ENCODE data around the gene ARHGAP28.

ARHGAP28 gene

DNA sequence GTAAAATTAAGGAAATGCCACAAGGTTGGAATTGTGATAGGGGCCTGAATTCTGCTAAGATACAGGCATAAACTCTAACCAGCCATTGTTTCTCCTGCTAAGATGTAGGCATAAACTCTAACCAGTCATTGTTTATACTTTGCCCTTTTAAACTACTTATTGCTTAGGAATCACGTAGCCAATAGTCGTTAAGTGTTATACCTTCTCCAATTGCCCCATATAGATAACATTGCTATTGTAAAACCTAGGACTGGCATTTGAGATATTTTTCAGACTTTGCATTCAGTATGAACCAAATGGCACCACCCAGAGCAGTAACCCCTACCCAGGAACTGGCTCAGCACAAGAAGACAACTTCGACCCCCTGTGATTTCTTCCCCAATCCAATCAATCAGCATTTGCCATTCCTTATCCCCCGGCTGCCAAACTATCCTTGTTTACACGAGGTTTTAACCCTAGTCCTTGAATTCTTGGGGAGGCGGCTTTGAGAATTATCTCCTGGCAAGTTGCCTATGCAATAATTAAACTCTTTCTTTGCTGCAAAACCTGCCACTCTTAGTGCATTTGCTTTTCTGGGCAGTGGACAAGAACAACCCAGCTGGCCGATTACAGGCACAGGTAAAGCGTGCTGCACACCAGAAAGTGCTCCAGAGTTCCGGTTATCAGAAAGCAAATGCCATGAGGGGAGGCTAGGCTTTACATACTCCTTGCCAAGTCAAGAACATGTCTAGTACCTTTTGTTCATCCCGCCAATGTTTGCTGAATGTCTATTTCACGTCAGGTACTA, 220.5 kb downstream of the ARHGAP28 start:
- no peak for FAIRE-seq

DNA sequence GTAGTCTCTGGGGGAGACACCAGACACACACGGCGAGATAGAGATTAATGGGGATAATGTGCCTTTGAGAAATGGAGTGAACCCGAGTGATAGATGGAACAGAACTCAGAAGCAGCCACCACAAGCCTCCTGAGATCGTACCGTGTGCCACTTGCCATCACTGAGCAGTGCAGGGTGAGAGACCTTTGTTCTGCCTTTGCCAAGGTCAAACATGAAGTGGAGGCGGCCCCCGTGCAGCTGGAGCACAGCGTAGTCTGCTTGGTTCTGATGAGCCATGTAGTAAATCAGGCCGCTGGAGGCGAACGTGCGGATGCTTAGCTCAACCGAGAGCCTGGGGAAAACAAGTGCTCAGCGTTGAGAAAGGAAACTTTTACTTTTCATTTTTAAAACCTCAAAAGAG, 221.1 kb downstream of the ARHGAP28 start:
- DNase-seq (ENCODE audit: insufficient read length, low spot score) (no peak), FAIRE-seq (no peak)

More for the DNA sequence above, 220.5 kb downstream of the ARHGAP28 start:
- DNase-seq (ENCODE audit: insufficient read length, low spot score), result no peak

DNA sequence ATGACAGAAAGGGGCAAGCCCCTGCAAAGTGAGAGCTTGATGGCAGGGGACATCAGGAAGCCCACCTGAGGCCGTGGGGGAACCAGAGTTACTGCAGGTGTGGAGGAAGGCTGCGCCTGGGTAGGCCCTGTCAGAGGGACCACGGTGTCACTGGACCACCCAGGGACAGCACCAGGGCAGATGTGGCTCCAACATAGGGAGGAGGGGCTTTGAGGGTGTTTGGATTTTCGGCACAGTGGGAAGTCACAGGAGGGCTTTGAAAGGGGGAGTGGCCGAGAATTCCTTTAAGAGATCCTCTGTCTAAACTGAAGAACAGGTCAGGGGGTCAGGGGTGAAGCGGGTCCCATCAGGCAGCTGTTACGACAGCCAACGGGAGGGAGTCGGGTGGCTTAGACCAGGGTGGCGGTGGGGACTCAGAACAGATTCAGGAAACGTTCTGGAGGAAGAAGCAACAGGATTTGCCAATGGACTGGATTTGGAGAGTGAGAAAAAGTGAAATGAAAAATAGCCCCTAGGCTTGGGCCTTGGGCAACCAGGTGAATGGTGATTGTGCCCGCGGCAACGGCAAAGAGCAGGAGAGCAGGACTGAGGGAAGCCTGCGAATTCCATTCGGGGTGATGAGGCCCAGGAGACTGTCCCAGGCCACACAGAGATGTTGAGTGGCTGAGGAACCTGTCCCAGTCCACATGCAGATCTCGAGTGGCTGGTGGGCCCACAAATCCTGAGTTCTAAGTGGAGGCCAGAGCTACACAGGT, 222.0 kb downstream of the ARHGAP28 start:
- no peak for FAIRE-seq

DNA sequence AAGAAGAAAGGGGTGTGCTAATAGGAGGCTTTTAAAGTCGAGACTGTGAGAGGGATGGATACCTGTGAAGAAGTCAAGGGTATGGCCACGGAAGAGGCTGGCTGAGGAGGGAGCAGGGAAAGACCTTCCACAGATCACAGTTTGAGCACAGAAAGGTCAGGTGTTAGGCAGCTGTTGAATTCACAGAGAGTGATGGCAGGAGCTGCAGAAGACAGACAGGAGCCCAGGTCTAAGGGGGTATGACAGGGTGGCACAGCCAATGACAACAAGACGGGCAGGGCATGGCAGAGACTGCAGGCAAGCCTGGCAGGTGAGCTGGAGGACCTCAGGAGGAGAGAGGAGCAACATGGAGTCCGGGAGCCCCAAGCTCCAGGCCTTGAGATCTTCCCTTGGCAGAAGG, 225.0 kb downstream of the ARHGAP28 start:
- no peak for FAIRE-seq

More for the DNA sequence above, 222.0 kb downstream of the ARHGAP28 start:
- no peak for DNase-seq (ENCODE audit: insufficient read length, low spot score)

DNA sequence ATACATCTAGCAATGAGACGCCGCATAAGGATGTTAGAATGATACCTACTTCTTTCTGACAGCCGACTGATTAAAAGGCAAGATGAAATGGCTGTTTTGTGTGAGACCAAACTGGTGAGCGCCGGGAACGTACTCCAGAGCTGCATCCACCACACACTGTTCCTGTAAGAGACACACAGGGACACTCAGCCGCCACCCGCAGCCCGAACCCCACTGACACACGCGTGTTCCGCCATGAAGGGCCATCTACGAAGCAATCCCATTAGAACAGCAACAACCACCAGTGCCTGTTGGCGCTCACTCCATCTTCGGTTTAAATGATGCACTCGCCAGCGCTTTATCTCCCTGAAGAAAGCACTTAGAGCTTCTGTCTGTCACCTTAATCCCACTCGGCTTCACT, 225.8 kb downstream of the ARHGAP28 start:
- DNase-seq (ENCODE audit: insufficient read length, low spot score) (no peak), FAIRE-seq (no peak)

More for the DNA sequence above, 225.0 kb downstream of the ARHGAP28 start:
- DNase-seq (ENCODE audit: insufficient read length, low spot score), result no peak

DNA sequence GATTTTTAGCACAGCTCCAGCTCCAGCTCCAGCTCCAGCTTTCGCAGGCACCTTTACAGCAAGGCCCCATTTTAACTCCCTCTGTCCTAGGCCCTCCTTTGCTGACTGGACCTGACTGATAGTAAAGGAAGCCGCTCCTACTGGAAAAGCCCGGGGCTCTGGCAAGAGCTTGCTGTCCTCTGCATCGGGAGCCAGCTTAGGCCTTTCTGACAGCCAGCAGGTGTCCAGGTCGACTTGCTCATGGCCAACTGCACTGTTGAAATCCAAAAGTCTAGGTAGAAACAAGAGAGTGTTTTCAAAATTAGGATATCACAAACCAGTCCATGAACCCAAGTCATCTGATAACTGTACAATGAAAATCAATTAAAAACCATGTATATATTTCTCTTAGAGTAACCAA, 227.0 kb downstream of the ARHGAP28 start:
- FAIRE-seq (no peak), DNase-seq (ENCODE audit: insufficient read length, low spot score) (no peak)

DNA sequence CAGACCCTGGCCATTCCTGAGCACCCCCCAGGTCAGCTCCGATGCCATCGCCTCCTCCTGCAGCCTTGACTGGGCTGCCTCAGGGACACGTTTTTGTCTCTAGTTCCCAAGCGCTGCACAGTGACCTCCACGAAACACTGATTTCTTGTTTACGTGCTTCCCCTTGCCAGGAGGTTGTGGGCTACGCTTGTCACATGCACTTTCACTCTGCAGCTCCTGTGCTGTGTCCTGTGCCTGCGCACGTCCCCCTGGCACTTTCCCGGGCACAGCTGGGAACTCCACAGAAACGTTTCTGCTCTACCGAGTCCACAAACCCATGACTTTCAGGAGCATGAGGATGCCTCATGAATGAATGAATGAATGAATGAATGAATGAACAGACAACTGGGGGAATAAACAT, 227.5 kb downstream of the ARHGAP28 start:
- no peak for FAIRE-seq
- no peak for DNase-seq (ENCODE audit: insufficient read length, low spot score)

DNA sequence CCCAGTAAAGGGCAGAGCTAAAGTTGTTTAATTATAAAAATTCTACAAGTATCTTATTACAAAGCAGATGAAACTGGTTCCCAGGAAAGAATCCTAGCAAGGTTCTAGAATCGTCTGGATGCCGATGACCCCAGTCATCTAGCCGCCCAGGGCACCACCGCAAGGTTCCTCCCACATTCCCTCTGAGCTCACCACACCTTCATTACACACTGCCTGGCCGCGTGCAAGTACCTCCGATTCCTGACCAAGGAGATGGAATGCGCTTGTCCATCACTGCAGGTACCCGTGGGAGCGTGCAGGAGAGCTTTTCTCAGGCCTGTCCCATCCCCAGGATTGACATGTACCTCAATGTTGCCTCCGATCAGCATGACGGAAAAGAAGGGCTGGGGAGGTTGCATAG, 229.6 kb downstream of the ARHGAP28 start:
- no peak for FAIRE-seq
- no peak for DNase-seq (ENCODE audit: insufficient read length, low spot score)

DNA sequence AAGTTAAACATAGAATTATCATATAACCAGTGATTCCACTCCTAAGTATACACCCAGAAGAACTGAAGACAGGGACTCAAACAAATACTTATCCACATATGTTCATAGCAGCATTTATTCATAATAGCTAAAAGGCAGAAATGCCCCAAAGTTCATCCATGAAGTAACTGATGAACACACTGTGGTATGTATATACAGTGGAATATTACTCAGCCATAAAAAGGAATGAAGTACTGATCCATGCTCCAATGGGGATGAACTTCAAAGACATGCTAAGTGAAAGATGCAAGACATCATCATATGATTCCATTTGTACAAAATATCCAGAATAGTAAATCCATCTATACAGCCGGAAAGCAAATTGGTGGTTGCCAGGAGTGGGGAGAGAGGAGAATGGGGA, 230.6 kb downstream of the ARHGAP28 start:
- DNase-seq (ENCODE audit: insufficient read length, low spot score), result no peak
- FAIRE-seq, result no peak

DNA sequence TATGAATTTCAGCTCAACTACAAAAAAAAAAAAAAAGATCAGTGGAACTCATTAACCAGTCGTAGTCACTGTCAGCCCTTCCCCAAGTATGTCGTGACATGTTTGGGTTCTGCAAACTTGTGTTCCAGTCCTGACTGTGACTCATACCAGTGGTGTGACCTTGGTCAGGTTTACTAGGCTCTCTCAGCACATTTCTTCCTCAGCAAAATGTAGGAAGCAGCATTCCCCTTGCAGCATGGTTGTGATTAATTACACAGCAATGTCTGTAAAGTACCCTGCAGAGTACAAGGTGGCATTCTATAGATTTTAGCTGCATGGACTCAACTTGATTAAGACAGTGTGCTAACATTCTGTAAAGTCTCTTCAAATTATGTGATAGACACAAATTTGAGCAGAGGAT, 231.1 kb downstream of the ARHGAP28 start:
- no peak for FAIRE-seq
- DNase-seq (ENCODE audit: insufficient read length, low spot score), result no peak

DNA sequence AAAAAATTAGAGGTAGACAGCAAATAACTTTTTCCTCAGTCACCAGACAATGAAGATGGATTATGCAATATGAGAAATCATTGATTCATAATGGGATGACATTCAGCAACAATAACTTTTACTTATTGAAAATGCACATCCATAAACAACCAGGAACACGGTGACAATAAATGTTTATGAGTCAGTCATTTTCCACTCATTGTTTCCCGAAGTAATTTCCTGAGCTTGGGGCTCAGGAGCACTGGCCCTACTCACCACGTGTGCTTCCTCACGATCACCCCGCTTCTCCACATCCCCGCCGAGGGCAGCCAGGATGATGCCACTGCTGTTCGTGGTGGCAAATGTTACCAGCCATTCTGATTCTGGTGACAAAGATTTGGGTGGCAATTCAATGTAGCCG, 231.8 kb downstream of the ARHGAP28 start:
- FAIRE-seq (no peak), DNase-seq (ENCODE audit: insufficient read length, low spot score) (no peak)

DNA sequence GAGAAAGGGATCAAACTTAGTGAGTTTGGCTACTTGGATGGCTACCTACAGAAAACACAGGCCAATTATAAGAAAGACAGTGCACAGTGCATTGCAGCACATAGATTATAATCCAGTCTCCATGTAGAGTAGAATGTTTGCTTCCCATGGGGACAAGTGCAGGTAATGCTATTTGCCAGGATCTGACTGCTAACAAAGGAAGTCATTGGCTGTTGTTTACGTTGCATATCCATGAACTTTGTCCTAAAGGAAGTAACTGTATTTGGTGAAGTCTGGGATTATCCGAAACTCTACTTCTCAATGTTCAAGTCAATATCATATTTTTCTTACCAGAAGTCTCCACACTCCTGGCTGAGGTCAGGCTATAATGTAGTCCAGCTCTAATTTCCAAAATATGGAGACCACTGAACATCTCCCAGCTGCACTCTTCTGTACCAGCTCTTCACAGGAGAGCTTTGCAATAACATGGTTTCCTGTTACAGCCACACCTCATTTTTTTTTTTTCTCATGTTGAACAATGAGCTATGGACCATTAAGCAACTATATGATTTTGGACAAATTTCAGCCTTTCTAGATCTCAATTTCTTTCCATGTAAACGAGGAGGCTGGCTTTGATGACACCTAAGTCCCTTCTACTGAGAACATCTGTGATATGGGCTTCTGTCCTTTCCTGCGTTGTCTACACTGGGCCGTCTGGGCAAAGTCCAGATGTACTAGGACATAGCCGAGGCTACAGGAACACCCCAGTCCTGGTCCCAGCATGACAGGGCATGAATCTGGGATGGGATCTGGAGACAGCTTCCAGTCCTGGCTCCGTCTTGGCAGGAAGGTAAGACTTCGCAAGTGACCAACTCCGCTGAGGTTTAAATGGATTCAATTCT, 233.3 kb downstream of the ARHGAP28 start:
- DNase-seq (ENCODE audit: insufficient read length, low spot score) (no peak), FAIRE-seq (no peak)

DNA sequence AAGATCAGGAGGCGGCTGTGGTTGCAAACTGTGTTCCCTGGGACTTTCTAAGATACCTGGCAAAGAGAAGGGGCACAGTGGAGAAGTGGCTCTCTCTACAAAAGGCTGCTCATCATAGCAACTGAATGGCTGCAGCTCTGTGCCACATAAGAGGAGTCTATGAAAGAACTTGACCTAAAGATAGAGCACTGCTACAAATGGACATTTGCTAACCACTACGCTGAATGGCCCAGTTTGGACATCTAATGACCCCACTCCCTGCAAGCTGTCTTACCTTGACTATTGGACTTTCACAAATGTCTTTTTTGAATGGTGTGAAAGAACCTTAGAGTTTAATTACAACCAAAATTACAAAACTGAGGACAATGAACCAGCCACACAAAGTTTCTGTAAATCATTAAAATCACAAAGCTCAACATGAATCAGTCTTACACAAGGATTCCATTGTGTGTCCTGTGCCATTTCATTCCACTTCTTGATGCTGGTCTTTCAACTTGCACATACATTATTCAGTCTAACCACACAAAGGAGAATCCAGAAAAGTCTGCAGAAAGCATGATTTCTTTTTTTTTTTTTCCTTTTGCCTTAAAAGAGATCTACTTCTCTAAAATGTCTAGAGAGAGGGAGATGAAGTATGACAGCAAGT, 234.1 kb downstream of the ARHGAP28 start:
- DNase-seq (ENCODE audit: insufficient read length, low spot score), result no peak
- FAIRE-seq, result no peak

Data from GM19239 (cell line).